Smooth muscle cell (in vitro differentiated cells): ENCODE measurements around the gene CDH6. TPM values are rescaled to one million over a fixed set of nuclear protein-coding genes. Genes with fewer than 3 reads are reported as not detected.

Source experiments
- DNase-seq: peaks from one replicate; lab custom pipeline; 2025; ENCODE audit not compliant: unreplicated experiment; lab: John Stamatoyannopoulos, UW
- H2AFZ ChIP-seq: fragments of 200-600 bp; sonication (generic); 2 replicates; pipeline ENCODE4 v1.6.0; 2016; ENCODE audit warnings: antibody characterized with exemption, low read depth, mild to moderate bottlenecking
- H3F3A ChIP-seq: fragments of 200-600 bp; sonication (generic); 2 replicates; pipeline ENCODE4 v1.6.0; 2017; ENCODE audit warnings: antibody characterized with exemption, low read depth
- H3K27ac ChIP-seq: fragments of 200-600 bp; sonication (generic); 2 replicates; pipeline ENCODE4 v1.5.1; 2016; ENCODE audit warnings: low read depth, mild to moderate bottlenecking
- H3K27me3 ChIP-seq: fragments of 200-600 bp; sonication (generic); 2 replicates; pipeline ENCODE4 v1.6.1; 2016; ENCODE audit warnings: low read depth, mild to moderate bottlenecking
- H3K36me3 ChIP-seq: fragments of 200-600 bp; sonication (generic); 2 replicates; pipeline ENCODE4 v1.5.1; 2016; ENCODE audit warnings: low read depth
- H3K4me1 ChIP-seq: fragments of 200-600 bp; sonication (generic); 2 replicates; pipeline ENCODE4 v1.5.1; 2016; ENCODE audit warnings: low read depth
- H3K4me2 ChIP-seq: fragments of 200-600 bp; sonication (generic); 2 replicates; pipeline ENCODE4 v1.6.0; 2016; ENCODE audit warnings: mild to moderate bottlenecking
- H3K4me3 ChIP-seq: fragments of 200-600 bp; sonication (generic); 2 replicates; pipeline ENCODE4 v1.5.1; 2016; ENCODE audit warnings: mild to moderate bottlenecking
- H3K79me2 ChIP-seq: fragments of 200-600 bp; sonication (generic); 2 replicates; pipeline ENCODE4 v1.6.0; 2016; ENCODE audit warnings: low read depth, mild to moderate bottlenecking
- H3K9ac ChIP-seq: fragments of 200-600 bp; sonication (generic); 2 replicates; pipeline ENCODE4 v1.6.0; 2016; ENCODE audit warnings: low read depth
- H3K9me3 ChIP-seq: fragments of 200-600 bp; sonication (generic); replicated peaks from 2 replicates; pipeline ENCODE4 v1.5.1; 2016; ENCODE audit warnings: low read depth
- H4K20me1 ChIP-seq: fragments of 200-600 bp; sonication (generic); 2 replicates; pipeline ENCODE4 v1.6.0; 2016; ENCODE audit warnings: low read depth
- CTCF ChIP-seq: fragments of 200-600 bp; sonication (generic); IDR thresholded peaks from 2 replicates; pipeline ENCODE4 v1.5.1; 2017; ENCODE audit warnings: borderline replicate concordance, mild to moderate bottlenecking, antibody characterized with exemption; ENCODE audit not compliant: insufficient read depth, poor library complexity, severe bottlenecking
- WGBS: methylation state at CpG from one replicate; pipeline ENCODE4 v1.1.7; 2016; ENCODE audit warnings: low lambda C conversion rate; 5-methylcytosine and 5-hydroxymethylcytosine counted together
- polyA plus RNA-seq: library from polyadenylated mRNA; unstranded; fragments of >200 nt; fragmentation: Nextera tagmentation; extraction: Ambion mirVana; gene quantifications from 2 replicates; pipeline ENCODE4 v1.2.1, GENCODE V29; 2016
- total RNA-seq: library from RNA; depleted of rRNA; stranded (reverse); fragments of >200 nt; gene quantifications from 2 replicates; pipeline ENCODE4 v1.2.3, GENCODE V29; 2014

Gene CDH6
- total and polyA plus RNA-seq, 2 experiments from 2014 or later, result 1.5 to 5.9 TPM

GRCh38 chr5:31343946-31344345, 150.5 kb downstream of the CDH6 start:
- H3F3A ChIP-seq, result no peaks in the 10 kb centered on the region
- no peak overlapping the region for H3K4me2 ChIP-seq
- no peaks in the 10 kb centered on the region for H3K9me3 ChIP-seq
- no peak overlapping the region for H3K9ac ChIP-seq
- no peak for TF ChIP-seq CTCF
- no peaks in the 10 kb centered on the region for H3K4me1 ChIP-seq
- H3K4me3 ChIP-seq, result no peak overlapping the region
- no peaks in the 10 kb centered on the region for H3K79me2 ChIP-seq
- 55% methylated on average over 3 of the region's 3 CpGs for WGBS
- no peaks in the 10 kb centered on the region for H4K20me1 ChIP-seq
- H3K27me3 ChIP-seq, result no peaks in the 10 kb centered on the region
- no peaks in the 10 kb centered on the region for H3K36me3 ChIP-seq
- no peak overlapping the region for H2AFZ ChIP-seq
- no peak overlapping the region for H3K27ac ChIP-seq
- no peak for DNase-seq

GRCh38 chr5:31346896-31347551, 153.5 kb downstream of the CDH6 start:
- Histone ChIP-seq H3K27me3 (no peaks in the 10 kb centered on the region), H3K4me2 (no peak overlapping the region), H3K4me1 (no peaks in the 10 kb centered on the region), H3K9ac (no peak overlapping the region), H4K20me1 (no peaks in the 10 kb centered on the region), H3K36me3 (no peaks in the 10 kb centered on the region), H3K79me2 (no peaks in the 10 kb centered on the region), H3F3A (no peaks in the 10 kb centered on the region), H3K9me3 (no peaks in the 10 kb centered on the region), H3K27ac (no peak overlapping the region), H2AFZ (no peak overlapping the region), H3K4me3 (no peak overlapping the region)
- no peak for DNase-seq
- TF ChIP-seq CTCF, result no peak
- 68% methylated on average over 3 of the region's 3 CpGs for WGBS

- Histone ChIP-seq H2AFZ (no peak overlapping the region), H3K79me2 (no peaks in the 10 kb centered on the region), H3K27ac (no peak overlapping the region), H4K20me1 (no peaks in the 10 kb centered on the region), H3K27me3 (no peaks in the 10 kb centered on the region), H3K9me3 (no peaks in the 10 kb centered on the region), H3K36me3 (no peaks in the 10 kb centered on the region), H3K4me1 (no peaks in the 10 kb centered on the region), H3K4me3 (no peak overlapping the region), H3K4me2 (no peak overlapping the region), H3F3A (no peaks in the 10 kb centered on the region), H3K9ac (no peak overlapping the region)
- no peak for TF ChIP-seq CTCF
- DNase-seq, result no peak
These were observed 154.0 kb downstream of the CDH6 start for GRCh38 chr5:31347552-31347905.

- Histone ChIP-seq H3K4me3 (no peak overlapping the region), H3F3A (no peaks in the 10 kb centered on the region), H4K20me1 (no peaks in the 10 kb centered on the region), H3K9ac (no peak overlapping the region), H3K27ac (no peak overlapping the region), H3K79me2 (no peaks in the 10 kb centered on the region), H3K9me3 (no peaks in the 10 kb centered on the region), H3K27me3 (no peaks in the 10 kb centered on the region), H3K4me1 (no peaks in the 10 kb centered on the region), H3K4me2 (no peak overlapping the region), H3K36me3 (no peaks in the 10 kb centered on the region), H2AFZ (no peak overlapping the region)
- TF ChIP-seq CTCF, result no peak
- 100% methylated on average over 1 of the region's 1 CpG for WGBS
- DNase-seq, result no peak
These were observed 156.9 kb downstream of the CDH6 start for GRCh38 chr5:31350395-31350794.
